ACC112 (cell line): Measurements from ENCODE around the gene SIRPG.
"Not testable (repeated sequence)": the region's sequence is repeated elsewhere in the genome, so short reads cannot be mapped to it uniquely, and the experiment has no call there.

ENCODE experiments used
- H2AFZ ChIP-seq: fragments of 200-600 bp; sonication (generic); one replicate; pipeline ENCODE4 v1.6.0; 2017; ENCODE audit warnings: antibody characterized with exemption, low read length; ENCODE audit not compliant: unreplicated experiment
- H3K27ac ChIP-seq: fragments of 200-600 bp; sonication (generic); 2 replicates; pipeline ENCODE4 v1.5.1; 2014; ENCODE audit warnings: low read depth, mild to moderate bottlenecking, antibody characterized with exemption, low read length, moderate library complexity
- H3K27me3 ChIP-seq: fragments of 200-600 bp; sonication (generic); 2 replicates; pipeline ENCODE4 v1.6.1; 2014; ENCODE audit warnings: mild to moderate bottlenecking, antibody characterized with exemption, low read length, moderate library complexity, mixed read lengths; ENCODE audit not compliant: insufficient read depth
- H3K36me3 ChIP-seq: fragments of 200-600 bp; sonication (generic); 2 replicates; pipeline ENCODE4 v1.6.1; 2016; ENCODE audit warnings: mild to moderate bottlenecking, antibody characterized with exemption, low read length, moderate library complexity, mixed read lengths; ENCODE audit not compliant: insufficient read depth
- H3K4me1 ChIP-seq: fragments of 200-600 bp; sonication (generic); one replicate; pipeline ENCODE4 v1.6.1; 2016; ENCODE audit warnings: low read length, mixed read lengths; ENCODE audit not compliant: insufficient read depth, unreplicated experiment, control insufficient read depth
- H3K4me3 ChIP-seq: fragments of 200-600 bp; sonication (generic); 2 replicates; pipeline ENCODE4 v1.5.1; 2014; ENCODE audit warnings: mild to moderate bottlenecking, low read depth, low read length
- H3K79me2 ChIP-seq: fragments of 200-600 bp; sonication (generic); one replicate; pipeline ENCODE4 v1.6.0; 2016; ENCODE audit warnings: low read length; ENCODE audit not compliant: control insufficient read depth, unreplicated experiment, insufficient read depth

Gene SIRPG

DNA sequence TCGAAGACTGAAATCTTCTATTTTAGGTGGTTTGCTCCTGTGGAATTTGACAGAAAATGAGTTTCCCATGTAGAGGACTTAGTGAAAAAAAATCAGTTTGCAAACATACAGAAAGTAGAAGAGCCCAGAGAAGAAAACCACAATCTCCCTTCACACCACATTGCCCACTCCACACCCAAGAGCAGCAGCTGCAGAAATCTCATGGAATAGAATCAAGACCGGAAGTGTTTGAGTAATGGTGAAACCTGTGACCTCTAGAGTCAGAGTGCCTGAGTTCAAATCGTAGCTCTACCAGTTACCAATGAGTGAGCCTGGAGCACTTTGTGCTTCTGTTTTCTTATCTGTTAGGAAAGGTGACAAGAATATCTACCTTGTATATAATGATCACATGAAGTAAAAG is 4.6 kb downstream of the SIRPG start:
- Histone ChIP-seq H2AFZ (no peak overlapping the region), H3K79me2 (no peaks in the 10 kb centered on the region), H3K36me3 (no peaks in the 10 kb centered on the region), H3K4me1 (no peaks in the 10 kb centered on the region), H3K4me3 (no peak overlapping the region), H3K27ac (no peak overlapping the region), H3K27me3 (peaks cover 73% of the 10 kb centered on the region)

- H3K79me2 ChIP-seq: no peaks in the 10 kb centered on the region
- H3K27ac ChIP-seq: no peak overlapping the region
- H2AFZ ChIP-seq: no peak overlapping the region
- H3K4me3 ChIP-seq: no peak overlapping the region
- peaks cover 69% of the 10 kb centered on the region for H3K27me3 ChIP-seq
- no peaks in the 10 kb centered on the region for H3K4me1 ChIP-seq
- H3K36me3 ChIP-seq: no peaks in the 10 kb centered on the region
These were observed 5.5 kb downstream of the SIRPG start for GRCh38 chr20:1652104-1652503.

- Histone ChIP-seq H3K36me3 (no peaks in the 10 kb centered on the region), H3K4me3 (no peak overlapping the region), H2AFZ (no peak overlapping the region), H3K79me2 (no peaks in the 10 kb centered on the region), H3K27ac (no peak overlapping the region), H3K4me1 (no peaks in the 10 kb centered on the region), H3K27me3 (peaks cover 62% of the 10 kb centered on the region)
These were observed 6.1 kb downstream of the SIRPG start for GRCh38 chr20:1651268-1652058.

- no peak overlapping the region for H2AFZ ChIP-seq
- H3K27ac ChIP-seq: no peak overlapping the region
- no peaks in the 10 kb centered on the region for H3K36me3 ChIP-seq
- H3K27me3 ChIP-seq: peaks cover 75% of the 10 kb centered on the region
- no peak overlapping the region for H3K4me3 ChIP-seq
- H3K4me1 ChIP-seq: no peaks in the 10 kb centered on the region
- H3K79me2 ChIP-seq: no peaks in the 10 kb centered on the region
These were observed 9.5 kb downstream of the SIRPG start for GRCh38 chr20:1648101-1648500.

GRCh38 chr20:1646975-1647431 is 10.6 kb downstream of the SIRPG start:
- H3K4me3 ChIP-seq: no peak overlapping the region
- H3K27me3 ChIP-seq: peaks cover 75% of the 10 kb centered on the region

DNA sequence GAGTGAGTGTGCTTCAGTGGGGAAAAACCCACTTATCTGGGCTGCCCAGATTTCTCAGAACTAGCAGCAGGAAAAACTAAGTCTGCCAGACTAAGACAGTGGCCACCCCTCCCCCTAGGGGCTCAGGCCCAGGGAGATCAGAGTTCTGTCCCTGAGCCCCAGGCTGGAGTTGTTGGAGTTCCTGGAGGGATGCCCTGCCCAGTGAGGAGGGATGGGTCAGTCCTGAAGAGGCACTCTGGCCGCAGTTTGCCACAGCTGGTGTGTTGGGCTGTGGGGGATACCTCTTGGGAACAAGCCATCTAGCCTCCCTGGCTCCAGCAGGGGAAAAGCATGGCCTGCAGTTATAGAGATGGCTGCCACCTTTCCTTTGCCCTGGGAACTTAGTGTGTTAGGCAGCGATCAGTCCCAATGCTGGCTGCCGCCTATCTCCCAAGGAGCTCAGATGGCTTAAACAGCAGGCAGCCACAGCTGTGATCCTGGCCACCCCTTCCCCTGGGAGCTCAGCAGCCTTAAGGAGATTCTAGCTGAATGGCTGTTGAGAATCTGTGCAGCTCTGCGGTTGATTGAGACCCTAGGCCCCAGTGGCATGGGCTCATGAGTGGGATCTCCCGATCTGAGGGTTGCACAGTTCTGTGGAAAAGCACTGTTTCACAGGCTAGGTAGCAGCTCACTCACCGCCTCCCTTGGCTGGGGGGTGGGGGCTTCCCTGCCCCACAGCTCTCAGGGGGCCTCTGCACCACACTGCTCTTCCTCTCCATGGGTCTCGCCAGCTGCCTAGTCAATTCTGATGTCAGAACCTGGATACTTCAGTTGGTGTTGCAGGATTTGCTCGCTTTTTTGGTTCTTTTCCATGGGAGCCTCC is 13.2 kb downstream of the SIRPG start:
- Histone ChIP-seq H3K27me3 (peaks cover 71% of the 10 kb centered on the region), H3K4me3 (no peak overlapping the region), H2AFZ (no peak overlapping the region), H3K79me2 (no peaks in the 10 kb centered on the region), H3K36me3 (no peaks in the 10 kb centered on the region), H3K27ac (no peak overlapping the region), H3K4me1 (no peaks in the 10 kb centered on the region)

More at GRCh38 chr20:1646975-1647431, 10.6 kb downstream of the SIRPG start:
- no peaks in the 10 kb centered on the region for H3K36me3 ChIP-seq
- H3K27ac ChIP-seq: no peak overlapping the region
- H3K4me1 ChIP-seq: no peaks in the 10 kb centered on the region
- no peaks in the 10 kb centered on the region for H3K79me2 ChIP-seq
- no peak overlapping the region for H2AFZ ChIP-seq

GRCh38 chr20:1638643-1639042 is 18.9 kb downstream of the SIRPG start:
- not testable (repeated sequence) for H3K4me3 ChIP-seq, H3K79me2 ChIP-seq, H2AFZ ChIP-seq, H3K36me3 ChIP-seq, H3K4me1 ChIP-seq, H3K27ac ChIP-seq
- peaks cover 41% of the 10 kb centered on the region for H3K27me3 ChIP-seq

GRCh38 chr20:1637755-1638154 is 19.8 kb downstream of the SIRPG start:
- Histone ChIP-seq H3K36me3 (no peaks in the 10 kb centered on the region), H3K4me1 (no peaks in the 10 kb centered on the region), H3K79me2 (no peaks in the 10 kb centered on the region), H3K4me3 (no peak overlapping the region), H3K27me3 (peaks cover 33% of the 10 kb centered on the region), H3K27ac (no peak overlapping the region), H2AFZ (no peak overlapping the region)

- Histone ChIP-seq H3K36me3 (no peaks in the 10 kb centered on the region), H3K4me1 (no peaks in the 10 kb centered on the region), H3K27ac (no peak overlapping the region), H2AFZ (no peak overlapping the region), H3K27me3 (peaks cover 27% of the 10 kb centered on the region), H3K4me3 (no peak overlapping the region), H3K79me2 (no peaks in the 10 kb centered on the region)
These were observed 20.4 kb downstream of the SIRPG start for GRCh38 chr20:1637226-1637625.

- no peak overlapping the region for H3K27ac ChIP-seq
- no peak overlapping the region for H3K4me3 ChIP-seq
- H3K36me3 ChIP-seq: no peaks in the 10 kb centered on the region
- peaks cover 23% of the 10 kb centered on the region for H3K27me3 ChIP-seq
- peaks cover 4% of the 10 kb centered on the region for H3K4me1 ChIP-seq
- H3K79me2 ChIP-seq: no peaks in the 10 kb centered on the region
- no peak overlapping the region for H2AFZ ChIP-seq
These were observed 21.0 kb downstream of the SIRPG start for GRCh38 chr20:1636621-1637020.
